Keratinocyte (primary cell): ENCODE measurements around the gene EDN2.

Source experiments
- CTCF ChIP-seq, 3 experiments: IDR thresholded peaks in 1 of 3; conservative IDR thresholded peaks in 1 of 3; optimal IDR thresholded peaks in 1 of 3; 2 replicates in 2 of 3; 3 replicates in 1 of 3; pipeline versions ENCODE3 to v1.5.1; 2011; ENCODE audit warnings: low read length in 3 of 3, mild to moderate bottlenecking in 3 of 3, moderate library complexity in 2 of 3, control low read depth in 1 of 3, inconsistent platforms in 1 of 3; ENCODE audit not compliant: insufficient read depth in 2 of 3; ENCODE audit errors: extremely low read depth in 1 of 3
- EZH2 ChIP-seq: IDR thresholded peaks from one replicate; pipeline ENCODE4 v1.6.1; 2012; ENCODE audit warnings: inconsistent platforms, mild to moderate bottlenecking, low read length, moderate library complexity

GRCh38 chr1:41450747-41451285 lies 33.7 kb downstream of the EDN2 start:
- TF ChIP-seq CTCF (optimal IDR thresholded peaks at IDR 0.05 in 1 of 3, IDR thresholded peaks at IDR 0.05 in 1 of 3, conservative IDR thresholded peaks at IDR 0.05 in 1 of 3; ENCODE audit: extremely low read depth in 1 of 3, insufficient read depth in 2 of 3, low read length in 3 of 3) = no peak
- TF ChIP-seq EZH2 = no peak
